H9 (cell line): ENCODE measurements around the gene PDE3A. TPM values are rescaled to one million over a fixed set of nuclear protein-coding genes. Genes with fewer than 3 reads are reported as not detected.

Experiments used
- DNase-seq: peaks from one replicate; pipeline ENCODE4 v3.0.0-alpha.2; 2017
- H2AFZ ChIP-seq: one replicate; pipeline ENCODE4 v1.6.1; 2013; ENCODE audit warnings: mild to moderate bottlenecking, low read length, control low read depth, moderate library complexity
- H2AK5ac ChIP-seq: 2 replicates; pipeline ENCODE4 v1.6.1; 2013; ENCODE audit warnings: low read length, control low read depth, mixed read lengths; ENCODE audit not compliant: insufficient read length
- H2BK120ac ChIP-seq: one replicate; pipeline ENCODE4 v1.6.1; 2013; ENCODE audit warnings: low read depth, mild to moderate bottlenecking, low read length, control low read depth, inconsistent platforms; ENCODE audit not compliant: poor library complexity, severe bottlenecking
- H2BK12ac ChIP-seq: 2 replicates; pipeline ENCODE4 v1.6.1; 2013; ENCODE audit warnings: low read length, control low read depth, mixed read lengths, low read depth; ENCODE audit not compliant: insufficient read length
- H2BK15ac ChIP-seq: 2 replicates; pipeline ENCODE4 v1.6.1; 2013; ENCODE audit warnings: low read depth, low read length, control low read depth
- H2BK20ac ChIP-seq: one replicate; pipeline ENCODE4 v1.6.1; 2013; ENCODE audit warnings: low read depth, mild to moderate bottlenecking, low read length, control low read depth, inconsistent platforms; ENCODE audit not compliant: poor library complexity, severe bottlenecking
- H2BK5ac ChIP-seq: 2 replicates; pipeline ENCODE4 v1.6.1; 2013; ENCODE audit warnings: low read length, control low read depth, mixed read lengths; ENCODE audit not compliant: insufficient read length
- H3K14ac ChIP-seq: 2 replicates; pipeline ENCODE4 v1.6.1; 2013; ENCODE audit warnings: low read length, control low read depth; ENCODE audit not compliant: insufficient read depth
- H3K18ac ChIP-seq: 2 replicates; pipeline ENCODE4 v1.6.1; 2013; ENCODE audit warnings: low read depth, mild to moderate bottlenecking, mixed read lengths, low read length, control low read depth; ENCODE audit not compliant: insufficient read length
- H3K23ac ChIP-seq: 2 replicates; pipeline ENCODE4 v1.6.1; 2013; ENCODE audit warnings: low read length, control low read depth, mixed read lengths, low read depth; ENCODE audit not compliant: insufficient read length
- H3K23me2 ChIP-seq: 2 replicates; pipeline ENCODE4 v1.6.1; 2013; ENCODE audit warnings: low read depth, mild to moderate bottlenecking, mixed read lengths, low read length, control low read depth; ENCODE audit not compliant: insufficient read length, poor library complexity, severe bottlenecking
- H3K27ac ChIP-seq: 2 replicates; pipeline ENCODE4 v1.5.1; 2013; ENCODE audit warnings: low read length, control low read depth, mixed read lengths, low read depth; ENCODE audit not compliant: insufficient read length
- H3K27me3 ChIP-seq: 2 replicates; pipeline ENCODE4 v1.6.1; 2013; ENCODE audit warnings: low read length, control low read depth, inconsistent platforms; ENCODE audit not compliant: insufficient read depth
- H3K4ac ChIP-seq: 2 replicates; pipeline ENCODE4 v1.6.1; 2013; ENCODE audit warnings: low read depth, mild to moderate bottlenecking, control low read depth, inconsistent platforms, low read length, moderate library complexity
- H3K4me1 ChIP-seq: 2 replicates; pipeline ENCODE4 v1.6.1; 2013; ENCODE audit warnings: low read length, control low read depth, inconsistent platforms; ENCODE audit not compliant: insufficient read depth
- H3K4me2 ChIP-seq: 2 replicates; pipeline ENCODE4 v1.6.1; 2013; ENCODE audit warnings: low read length, control low read depth, mixed read lengths; ENCODE audit not compliant: insufficient read length, insufficient read depth
- H3K56ac ChIP-seq: 2 replicates; pipeline ENCODE4 v1.6.1; 2013; ENCODE audit warnings: low read depth, mild to moderate bottlenecking, mixed read lengths, low read length, control low read depth; ENCODE audit not compliant: insufficient read length
- H3K79me1 ChIP-seq: 2 replicates; pipeline ENCODE4 v1.6.1; 2013; ENCODE audit warnings: low read depth, mild to moderate bottlenecking, moderate library complexity, low read length, control low read depth, inconsistent platforms; ENCODE audit not compliant: insufficient read depth, poor library complexity, severe bottlenecking
- H3K79me2 ChIP-seq: 2 replicates; pipeline ENCODE4 v1.6.1; 2013; ENCODE audit warnings: low read length, control low read depth, inconsistent platforms; ENCODE audit not compliant: insufficient read depth
- H3K9ac ChIP-seq: 2 replicates; pipeline ENCODE4 v1.6.1; 2013; ENCODE audit warnings: low read length, control low read depth, mixed read lengths; ENCODE audit not compliant: insufficient read length; ENCODE audit errors: extremely low read depth
- H3K9me3 ChIP-seq: one replicate; pipeline ENCODE4 v1.6.1; 2013; ENCODE audit warnings: low read depth, low read length, inconsistent platforms; ENCODE audit not compliant: control insufficient read depth
- H3T11ph ChIP-seq: one replicate; pipeline ENCODE4 v1.6.1; 2013; ENCODE audit warnings: mild to moderate bottlenecking, low read length, control low read depth, inconsistent platforms
- H4K20me1 ChIP-seq: one replicate; pipeline ENCODE4 v1.6.1; 2013; ENCODE audit not compliant: control insufficient read depth, insufficient read length, insufficient read depth
- H4K5ac ChIP-seq: 2 replicates; pipeline ENCODE4 v1.6.1; 2013; ENCODE audit warnings: low read depth, mild to moderate bottlenecking, mixed read lengths, low read length, control low read depth; ENCODE audit not compliant: insufficient read length
- H4K8ac ChIP-seq: replicated peaks from 2 replicates; pipeline ENCODE4 v1.6.1; 2013; ENCODE audit warnings: low read length, control low read depth, mixed read lengths, low read depth; ENCODE audit not compliant: insufficient read length
- H4K91ac ChIP-seq: 2 replicates; pipeline ENCODE4 v1.6.1; 2013; ENCODE audit warnings: low read depth, mild to moderate bottlenecking, moderate library complexity, mixed read lengths, low read length, control low read depth; ENCODE audit not compliant: insufficient read length
- H3K27ac Mint-ChIP-seq, 3 experiments: 2 replicates in 2 of 3; 3 replicates in 1 of 3; pipeline ENCODE4 v1.8.0; 2020 to 2021; ENCODE audit warnings: mixed read lengths in 3 of 3, mild to moderate bottlenecking in 1 of 3, moderate library complexity in 1 of 3
- H3K27me3 Mint-ChIP-seq: 2 replicates; pipeline ENCODE4 v1.8.0; 2021; ENCODE audit warnings: low read depth, mild to moderate bottlenecking, moderate library complexity, mixed read lengths
- H3K36me3 Mint-ChIP-seq, 3 experiments: 2 replicates in 2 of 3; 3 replicates in 1 of 3; pipeline ENCODE4 v1.8.0; 2020 to 2021; ENCODE audit warnings: low read depth in 3 of 3, mixed read lengths in 3 of 3; ENCODE audit not compliant: insufficient read depth in 1 of 3
- H3K4me1 Mint-ChIP-seq, 2 experiments: 2 replicates each; pipeline ENCODE4 v1.8.0; 2020; ENCODE audit warnings: mixed read lengths in 2 of 2
- H3K4me3 Mint-ChIP-seq, 2 experiments: 2 replicates in 1 of 2; 3 replicates in 1 of 2; pipeline ENCODE4 v1.8.0; 2020 to 2021; ENCODE audit warnings: mild to moderate bottlenecking in 2 of 2, mixed read lengths in 2 of 2, moderate library complexity in 1 of 2
- H3K9me3 Mint-ChIP-seq, 2 experiments: 2 replicates in 1 of 2; 3 replicates in 1 of 2; pipeline ENCODE4 v1.8.0; 2020; ENCODE audit warnings: mild to moderate bottlenecking in 2 of 2, mixed read lengths in 2 of 2, moderate library complexity in 1 of 2
- WGBS: extraction: QIAGEN DNeasy Blood & Tissue Kit; methylation state at CpG from one replicate; pipeline ENCODE4 v1.1.7; 2013; ENCODE audit warnings: missing lambda C conversion rate, low lambda C conversion rate, mixed read lengths; ENCODE audit not compliant: insufficient read length; ENCODE audit errors: extremely low coverage; 5-methylcytosine and 5-hydroxymethylcytosine counted together
- total RNA-seq: library from RNA; stranded (reverse); gene quantifications from 2 replicates; pipeline ENCODE4 v1.2.1, GENCODE V29; 2021
- TF ChIP-seq, protein P1 (sequence below): fragments of 200-600 bp; sonication (generic); conservative IDR thresholded peaks from 3 replicates; pipeline ENCODE4 v1.8.0; 2021; ENCODE audit warnings: antibody characterized with exemption, mild to moderate bottlenecking

Gene PDE3A
- total RNA-seq, 1 experiment from 2014 or later = 3.0 TPM

DNA sequence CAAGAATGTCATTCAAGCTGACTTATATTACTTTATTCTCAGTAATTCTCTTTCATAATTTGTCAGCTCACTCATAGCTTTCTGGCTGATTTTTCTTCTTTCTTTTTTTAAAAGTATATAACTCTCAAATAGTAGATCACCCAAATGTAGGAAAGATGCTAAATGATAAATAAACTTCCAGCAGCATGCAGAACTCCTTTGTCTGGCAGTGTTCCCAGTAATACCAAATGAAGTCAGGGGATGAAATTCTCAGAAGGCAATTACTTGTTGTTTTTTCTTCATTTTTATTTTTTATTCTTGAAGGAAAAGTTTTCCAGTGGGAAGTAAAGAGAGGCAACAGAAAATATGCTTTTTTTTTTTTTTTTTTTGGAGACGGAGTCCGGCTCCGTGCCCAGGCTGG lies 193.5 kb downstream of the PDE3A start:
- Histone ChIP-seq H2BK120ac (no peak overlapping the region), H3K4me1 (no peaks in the 10 kb centered on the region), H3K4me2 (no peak overlapping the region), H3K79me1 (no peaks in the 10 kb centered on the region), H4K20me1 (no peaks in the 10 kb centered on the region), H3K18ac (no peak overlapping the region), H2AK5ac (no peak overlapping the region), H2BK5ac (no peak overlapping the region), H3T11ph (no peak overlapping the region), H3K56ac (no peak overlapping the region), H3K23me2 (no peaks in the 10 kb centered on the region), H2BK15ac (no peak overlapping the region), H4K5ac (no peak overlapping the region), H2BK20ac (no peak overlapping the region), H4K91ac (no peak overlapping the region), H3K79me2 (no peaks in the 10 kb centered on the region), H3K23ac (no peak overlapping the region), H3K9me3 (no peaks in the 10 kb centered on the region), H3K9ac (no peak overlapping the region), H3K27me3 (no peaks in the 10 kb centered on the region), H4K8ac (no peak overlapping the region), H3K4ac (no peak overlapping the region), H2BK12ac (no peak overlapping the region), H3K27ac (no peak overlapping the region), H3K14ac (no peak overlapping the region), H2AFZ (no peak overlapping the region)
- Mint-ChIP-seq H3K9me3 (no peaks in the 10 kb centered on the region; a peak in 1 of 5 replicates), H3K27ac (no peak overlapping the region; a peak in 1 of 7 replicates), H3K36me3 (no peaks in the 10 kb centered on the region), H3K27me3 (no peaks in the 10 kb centered on the region), H3K4me3 (no peak overlapping the region), H3K4me1 (no peaks in the 10 kb centered on the region)
- TF ChIP-seq, protein P1, sequence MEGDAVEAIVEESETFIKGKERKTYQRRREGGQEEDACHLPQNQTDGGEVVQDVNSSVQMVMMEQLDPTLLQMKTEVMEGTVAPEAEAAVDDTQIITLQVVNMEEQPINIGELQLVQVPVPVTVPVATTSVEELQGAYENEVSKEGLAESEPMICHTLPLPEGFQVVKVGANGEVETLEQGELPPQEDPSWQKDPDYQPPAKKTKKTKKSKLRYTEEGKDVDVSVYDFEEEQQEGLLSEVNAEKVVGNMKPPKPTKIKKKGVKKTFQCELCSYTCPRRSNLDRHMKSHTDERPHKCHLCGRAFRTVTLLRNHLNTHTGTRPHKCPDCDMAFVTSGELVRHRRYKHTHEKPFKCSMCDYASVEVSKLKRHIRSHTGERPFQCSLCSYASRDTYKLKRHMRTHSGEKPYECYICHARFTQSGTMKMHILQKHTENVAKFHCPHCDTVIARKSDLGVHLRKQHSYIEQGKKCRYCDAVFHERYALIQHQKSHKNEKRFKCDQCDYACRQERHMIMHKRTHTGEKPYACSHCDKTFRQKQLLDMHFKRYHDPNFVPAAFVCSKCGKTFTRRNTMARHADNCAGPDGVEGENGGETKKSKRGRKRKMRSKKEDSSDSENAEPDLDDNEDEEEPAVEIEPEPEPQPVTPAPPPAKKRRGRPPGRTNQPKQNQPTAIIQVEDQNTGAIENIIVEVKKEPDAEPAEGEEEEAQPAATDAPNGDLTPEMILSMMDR = no peak
- no peak for DNase-seq
- WGBS = no CpG with 5 or more reads among the region's 3 CpGs
